Kasumi-1 (cell line): ENCODE data around the gene PAX7.
"Not testable (repeated sequence)": the region's sequence is repeated elsewhere in the genome, so short reads cannot be mapped to it uniquely, and the experiment has no call there.

Experiments
- DNase-seq, 2 experiments: peaks; one replicate each; lab custom pipeline; 2025; lab: John Stamatoyannopoulos, UW

The PAX7 gene

GRCh38 chr1:18761948-18762840 lies 131.5 kb downstream of the PAX7 start:
- no peak for DNase-seq

- no peak for DNase-seq
These were observed 133.7 kb downstream of the PAX7 start for GRCh38 chr1:18764362-18764761.

DNA sequence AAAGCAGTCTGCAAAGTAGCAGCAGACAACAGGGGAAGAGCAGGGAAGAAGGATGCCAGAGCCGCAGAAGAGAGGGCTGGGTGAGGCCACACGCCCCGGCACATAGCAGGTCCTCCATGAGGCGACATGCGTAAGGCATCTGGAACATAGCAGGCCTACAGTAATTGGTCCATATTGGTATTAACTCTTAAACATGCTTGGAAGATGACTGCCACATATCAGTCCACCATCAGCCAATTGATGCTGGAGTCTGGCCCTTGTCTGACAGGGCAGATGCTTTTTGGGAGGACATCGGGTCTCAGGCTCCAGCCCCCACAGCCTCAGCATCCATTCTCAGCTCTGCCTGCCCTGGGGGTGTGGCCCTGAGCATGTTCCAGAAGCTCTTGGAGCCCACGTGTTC lies 135.1 kb downstream of the PAX7 start:
- no peak for DNase-seq

DNA sequence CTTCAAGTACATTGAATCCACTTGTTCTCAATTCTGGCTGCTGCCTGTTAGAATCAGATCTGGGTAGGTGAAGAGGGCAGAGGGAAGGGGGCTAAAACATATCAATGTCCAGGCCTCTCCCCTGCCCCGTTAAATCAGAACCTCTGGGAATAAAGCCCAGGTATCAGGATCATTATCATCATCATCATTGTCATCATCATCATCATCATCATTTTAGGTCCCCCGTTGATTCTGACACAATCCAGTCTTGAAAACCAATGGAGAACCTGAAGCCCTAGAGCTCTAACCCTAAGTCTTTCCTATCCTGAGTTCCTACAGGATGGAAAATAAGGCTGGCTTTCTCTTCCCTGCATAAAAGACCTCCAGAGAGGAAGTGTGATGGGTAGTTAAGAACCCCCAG lies 135.7 kb downstream of the PAX7 start:
- no peak for DNase-seq

GRCh38 chr1:18767576-18767975 lies 136.9 kb downstream of the PAX7 start:
- not testable (repeated sequence) for DNase-seq

DNA sequence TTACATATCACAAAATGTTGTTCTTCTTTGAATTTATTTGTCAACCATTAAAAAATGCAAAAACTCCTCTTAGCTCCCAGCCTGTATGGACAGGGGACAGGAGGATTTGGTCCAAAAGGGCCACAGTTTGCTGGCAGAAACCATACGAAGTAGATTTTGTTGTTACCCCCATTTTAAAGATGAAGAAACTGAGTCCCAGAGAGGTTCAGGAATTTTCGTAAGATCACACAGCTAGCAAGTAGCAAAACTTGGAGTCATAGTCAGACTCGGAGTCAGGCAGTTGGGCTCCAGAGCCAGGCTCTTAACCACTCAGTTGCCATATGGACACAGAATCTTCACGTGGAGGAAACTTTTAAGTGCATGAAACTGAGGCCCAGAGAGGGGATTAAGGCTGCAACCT lies 137.4 kb downstream of the PAX7 start:
- no peak for DNase-seq

- no peak for DNase-seq
These were observed 138.5 kb downstream of the PAX7 start for GRCh38 chr1:18769140-18769539.

DNA sequence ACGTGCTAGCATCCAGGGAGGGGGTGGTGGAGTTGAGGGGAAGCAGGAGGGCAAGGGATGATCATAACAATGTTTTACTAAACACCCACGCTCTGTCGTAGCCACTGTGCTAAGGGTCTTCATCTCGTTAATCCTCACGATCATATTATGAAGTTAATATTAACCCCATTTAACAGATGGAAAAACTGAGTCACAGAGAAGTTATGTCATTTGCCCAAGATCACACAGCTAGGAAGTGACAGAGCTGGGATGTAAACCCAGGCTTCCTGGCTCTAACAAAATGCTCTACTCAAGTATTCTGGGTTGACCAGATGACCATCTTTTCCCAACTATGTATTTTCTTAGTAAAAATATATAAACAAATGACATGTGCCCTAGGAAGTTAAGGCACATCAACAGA lies 140.2 kb downstream of the PAX7 start:
- DNase-seq = no peak

- DNase-seq = no peak
These were observed 143.1 kb downstream of the PAX7 start for GRCh38 chr1:18773753-18774152.

- no peak for DNase-seq
These were observed 144.7 kb downstream of the PAX7 start for GRCh38 chr1:18775341-18775740.

- no peak for DNase-seq
These were observed 146.1 kb downstream of the PAX7 start for GRCh38 chr1:18776777-18777176.

- no peak for DNase-seq
These were observed 147.8 kb downstream of the PAX7 start for GRCh38 chr1:18778437-18778836.

DNA sequence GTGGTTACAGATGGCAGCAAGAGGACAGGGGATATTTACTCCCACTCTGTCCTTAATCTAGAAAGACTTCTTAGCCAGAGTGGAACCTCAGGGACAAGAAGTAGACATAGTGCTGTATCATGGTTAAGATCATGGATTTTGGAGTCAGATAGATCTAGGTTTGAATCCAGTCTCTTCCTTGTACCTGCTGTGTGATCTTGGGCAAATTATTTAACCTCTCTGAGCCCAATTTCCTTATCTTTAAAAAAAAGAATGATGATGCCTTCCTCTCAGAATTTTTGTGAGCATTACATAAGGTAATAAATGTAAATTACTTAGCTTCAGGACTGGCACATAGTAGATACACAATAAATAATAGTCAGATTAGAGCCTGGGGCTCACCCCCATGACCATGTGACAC lies 150.4 kb downstream of the PAX7 start:
- DNase-seq = no peak

GRCh38 chr1:18783705-18784481 lies 153.2 kb downstream of the PAX7 start:
- DNase-seq = no peak

DNA sequence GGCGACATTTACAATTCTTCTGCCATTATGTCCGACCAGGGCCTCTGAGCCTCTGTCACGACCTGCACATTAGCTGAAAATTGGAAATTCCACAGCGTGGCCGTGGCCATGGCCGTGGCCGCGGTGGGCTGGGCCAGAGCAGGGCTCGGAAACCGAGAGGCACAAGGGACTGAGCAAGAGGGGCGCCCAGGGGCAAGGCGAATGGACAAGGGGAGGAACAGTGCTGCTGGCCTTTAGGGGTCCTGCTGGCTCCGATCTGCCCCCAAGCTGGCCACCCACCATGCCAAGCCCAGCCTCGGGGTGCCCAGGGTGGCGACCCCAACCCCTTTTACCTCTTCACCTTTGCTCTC lies 153.8 kb downstream of the PAX7 start:
- no peak for DNase-seq

DNA sequence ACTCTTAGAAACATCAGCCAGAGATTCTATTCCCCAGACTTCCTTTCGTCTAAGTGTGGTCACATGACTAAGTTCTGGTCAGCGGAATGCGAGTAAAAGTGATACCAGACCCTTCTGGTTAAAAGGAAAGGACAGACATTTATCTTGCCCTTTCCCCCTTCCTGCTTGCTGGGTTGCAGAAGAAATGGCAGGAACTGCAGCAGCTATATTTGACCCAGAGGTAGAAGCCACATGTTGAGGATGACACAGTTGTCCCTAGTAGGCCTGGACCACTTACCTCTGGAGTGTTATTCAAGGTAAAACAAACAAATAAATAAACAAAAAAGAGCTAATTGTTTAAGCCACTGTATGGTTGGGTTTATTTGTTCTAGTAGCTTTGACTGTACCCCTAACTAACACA lies 155.5 kb downstream of the PAX7 start:
- no peak for DNase-seq

GRCh38 chr1:18787825-18788385 lies 157.3 kb downstream of the PAX7 start:
- no peak for DNase-seq

GRCh38 chr1:18789246-18789645 lies 158.6 kb downstream of the PAX7 start:
- no peak for DNase-seq

- no peak for DNase-seq
These were observed 162.1 kb downstream of the PAX7 start for GRCh38 chr1:18792747-18793146.

- no peak for DNase-seq
These were observed 162.5 kb downstream of the PAX7 start for GRCh38 chr1:18793164-18793563.

DNA sequence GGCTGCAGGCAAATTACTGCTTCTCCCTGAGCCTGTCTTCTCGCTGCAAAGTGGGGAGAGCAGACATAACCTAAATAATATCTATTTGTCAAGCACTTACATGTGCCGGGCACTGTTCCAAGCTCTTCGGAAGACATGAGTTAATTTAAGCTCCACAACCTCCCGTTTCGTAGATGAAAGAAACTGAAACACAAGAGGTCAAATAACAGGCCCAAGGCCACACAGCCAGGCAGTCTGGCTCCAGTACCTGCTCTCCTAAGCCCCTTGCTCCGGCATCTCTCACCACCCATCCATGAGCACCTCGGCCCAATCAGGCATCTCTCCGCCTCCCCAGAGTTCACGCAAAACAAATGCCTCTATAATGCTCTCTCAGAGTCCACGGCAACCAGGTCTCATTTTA lies 163.4 kb downstream of the PAX7 start:
- DNase-seq = no peak

- no peak for DNase-seq
These were observed 163.9 kb downstream of the PAX7 start for GRCh38 chr1:18794561-18794960.
